Omental fat pad (tissue), 4 donors: ENCODE measurements around the gene TGFBR3. TPM values are rescaled to one million over a fixed set of nuclear protein-coding genes. Genes with fewer than 3 reads are reported as not detected.

Experiments
- ATAC-seq: fragments of 150-250 bp; one replicate; pipeline ENCODE4 v1.9.1; 2016; ENCODE audit warnings: mild to moderate bottlenecking, moderate library complexity; ENCODE audit not compliant: low FRiP score
- DNase-seq: peaks from one replicate; pipeline ENCODE4 v3.0.0-alpha.2; 2019; ENCODE audit warnings: low spot score
- CTCF ChIP-seq, 3 donors: fragments of 450-650 bp; IDR thresholded peaks; one replicate each; pipeline ENCODE4 v1.5.1; 2016 to 2017; ENCODE audit warnings: antibody characterized with exemption in 3 of 3, mild to moderate bottlenecking in 3 of 3, moderate library complexity in 2 of 3
- total RNA-seq, 4 donors: library from RNA; depleted of rRNA; stranded (reverse); fragments of >200 nt; gene quantifications; one replicate each; pipeline ENCODE4 v1.1.0, GENCODE V29; 2016

The TGFBR3 gene
- total RNA-seq, 4 donors from 2014 or later: 104 to 267 (median 196) TPM

GRCh38 chr1:91742848-91743292, 143.1 kb downstream of the TGFBR3 start:
- DNase-seq (no peak), ATAC-seq (peak; percentile 62)
- TF ChIP-seq CTCF (IDR thresholded peaks at IDR 0.05): no peak

- DNase-seq: no peak
- TF ChIP-seq CTCF (IDR thresholded peaks at IDR 0.05): no peak
- no peak for ATAC-seq
These were observed 144.0 kb downstream of the TGFBR3 start for GRCh38 chr1:91741906-91742305.

- TF ChIP-seq CTCF (IDR thresholded peaks at IDR 0.05): no peak
- ATAC-seq: no peak
- DNase-seq: no peak
These were observed 144.7 kb downstream of the TGFBR3 start for GRCh38 chr1:91741301-91741700.

DNA sequence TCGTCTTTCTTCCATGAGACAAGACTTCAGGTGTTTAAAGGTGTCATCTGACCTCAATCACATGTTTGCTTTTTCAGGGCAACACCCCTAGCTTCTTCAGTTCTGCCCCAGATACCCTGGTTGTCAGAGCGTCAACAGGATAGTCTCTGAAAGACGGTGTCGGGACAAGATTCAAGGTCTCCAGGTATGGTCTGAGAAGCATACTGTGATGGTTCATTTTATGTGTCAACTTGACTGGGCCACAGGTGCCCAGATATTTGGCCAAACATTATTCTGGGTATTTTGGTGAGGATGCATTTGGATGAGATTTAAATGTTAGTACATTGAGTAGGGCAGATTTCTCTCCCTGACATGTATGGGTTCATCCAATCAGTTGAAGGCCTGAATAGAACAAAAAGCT, 148.3 kb downstream of the TGFBR3 start:
- ATAC-seq: no peak
- TF ChIP-seq CTCF (IDR thresholded peaks at IDR 0.05): no peak
- no peak for DNase-seq

- peak; percentile 33 for ATAC-seq
- no peak for DNase-seq
- no peak for TF ChIP-seq CTCF (IDR thresholded peaks at IDR 0.05)
These were observed 149.0 kb downstream of the TGFBR3 start for GRCh38 chr1:91736715-91737615.

DNA sequence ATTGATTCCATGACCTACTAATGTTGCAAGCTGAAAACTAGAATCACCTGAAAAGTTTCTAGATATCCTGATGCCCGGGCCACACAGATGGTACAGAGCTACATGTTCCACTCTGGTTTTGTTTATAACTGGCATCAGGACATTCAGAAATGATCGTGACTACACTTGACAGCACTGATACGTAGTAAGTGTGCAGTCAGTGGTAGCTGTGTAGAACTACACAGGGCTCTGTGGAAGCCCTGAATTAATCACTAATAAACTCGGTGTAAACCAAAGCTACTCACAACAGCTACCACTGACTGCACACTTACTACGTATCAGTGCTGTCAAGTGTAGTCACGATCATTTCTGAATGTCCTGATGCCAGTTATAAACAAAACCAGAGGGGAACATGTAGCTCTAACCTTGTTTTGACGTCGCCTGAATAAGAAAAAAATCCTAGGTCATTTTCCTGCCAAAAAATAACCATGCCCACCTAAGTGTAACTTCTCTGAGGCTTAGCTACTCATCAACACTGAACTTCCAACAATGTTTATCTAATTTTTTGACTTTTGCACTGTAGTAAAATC, 149.7 kb downstream of the TGFBR3 start:
- ATAC-seq: no peak
- no peak for TF ChIP-seq CTCF (IDR thresholded peaks at IDR 0.05)
- DNase-seq: no peak
